ENCODE measurements around the gene LBHD2. TPM values are rescaled to one million over a fixed set of nuclear protein-coding genes. Genes with fewer than 3 reads are reported as not detected.
"Not testable (repeated sequence)": the region's sequence is repeated elsewhere in the genome, so short reads cannot be mapped to it uniquely, and the experiment has no call there.

Gene LBHD2
- total RNA-seq, 1 donor from 2014 or later, result not detected

DNA sequence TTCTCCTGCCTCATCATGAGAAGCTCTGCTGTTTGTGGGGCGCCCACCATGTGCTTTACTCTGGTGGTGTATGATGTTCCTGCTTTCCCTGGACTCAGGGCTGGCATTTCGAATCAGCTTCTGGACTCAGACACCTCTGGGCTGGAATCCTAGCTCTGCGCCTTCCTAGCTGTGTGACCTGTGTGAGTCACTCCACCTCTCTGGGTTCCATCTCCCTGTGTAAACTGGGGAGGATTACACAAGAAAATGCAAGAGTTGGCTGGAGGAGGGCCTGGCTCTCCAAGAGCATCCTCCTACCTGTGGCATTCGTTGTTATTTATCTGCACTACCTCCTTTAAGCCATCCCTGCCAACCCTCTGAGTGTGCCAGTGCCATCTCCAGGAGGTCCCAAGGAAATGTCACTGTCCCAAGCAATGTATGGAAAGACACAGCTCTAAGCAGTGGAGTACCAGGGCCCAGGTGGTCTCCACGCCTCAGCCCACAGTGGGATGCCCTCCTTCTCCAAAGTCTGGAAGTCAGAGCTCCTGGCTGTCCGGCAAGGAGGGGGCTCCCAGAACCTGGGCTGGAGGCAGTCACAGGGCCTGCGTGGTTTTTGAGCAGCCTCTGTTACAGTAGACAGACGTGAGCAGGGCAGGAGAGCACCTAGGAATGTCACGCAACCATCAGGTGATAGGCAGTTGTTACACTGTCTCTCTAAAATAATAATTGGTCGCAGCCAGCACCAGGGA, 32.0 kb downstream of the LBHD2 start:
- no peak for DNase-seq (ENCODE audit: low spot score)
- Mint-ChIP-seq H3K9me3 (no peaks in the 10 kb centered on the region), H3K27ac (no peak overlapping the region)

DNA sequence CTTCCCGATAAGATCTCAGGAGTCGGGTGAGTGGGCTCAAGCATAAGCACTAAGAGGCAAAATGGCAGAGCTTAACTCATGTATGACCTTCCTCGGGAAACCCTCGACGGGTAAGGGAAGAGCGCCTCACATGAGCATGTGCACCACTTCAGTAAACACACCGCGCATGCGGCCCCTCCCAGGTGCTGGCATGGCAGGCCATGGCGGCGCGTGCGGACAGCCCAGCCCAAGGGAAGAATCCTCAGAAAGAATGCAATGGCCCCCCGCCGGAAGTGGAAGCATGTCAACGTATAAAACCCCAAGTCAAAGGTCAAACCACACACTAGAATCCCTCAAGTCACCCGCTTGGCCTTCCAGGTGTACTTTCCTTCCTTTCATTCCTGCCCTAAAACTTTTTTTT, 32.6 kb downstream of the LBHD2 start:
- intact Hi-C loops (cut with micrococcal nuclease), result no loop called here
- H3K4me1 Mint-ChIP-seq (ENCODE audit: low read depth), result peaks cover 6% of the 10 kb centered on the region
- no peak for DNase-seq (ENCODE audit: low spot score)
- no peak overlapping the region for H3K4me3 Mint-ChIP-seq (ENCODE audit: low read depth)
- H3K27ac Mint-ChIP-seq, result no peak overlapping the region
- H3K27me3 Mint-ChIP-seq (ENCODE audit: low read depth), result peaks cover 17% of the 10 kb centered on the region
- no peaks in the 10 kb centered on the region for H3K36me3 Mint-ChIP-seq (ENCODE audit: low read depth)
- H3K9me3 Mint-ChIP-seq, result no peaks in the 10 kb centered on the region

More for the DNA sequence above, 32.0 kb downstream of the LBHD2 start:
- Mint-ChIP-seq H3K36me3 (ENCODE audit: low read depth) (no peaks in the 10 kb centered on the region), H3K4me1 (ENCODE audit: low read depth) (peaks cover 6% of the 10 kb centered on the region), H3K27me3 (ENCODE audit: low read depth) (peaks cover 11% of the 10 kb centered on the region), H3K4me3 (ENCODE audit: low read depth) (no peak overlapping the region)
- intact Hi-C loops (cut with micrococcal nuclease), result no loop called here

DNA sequence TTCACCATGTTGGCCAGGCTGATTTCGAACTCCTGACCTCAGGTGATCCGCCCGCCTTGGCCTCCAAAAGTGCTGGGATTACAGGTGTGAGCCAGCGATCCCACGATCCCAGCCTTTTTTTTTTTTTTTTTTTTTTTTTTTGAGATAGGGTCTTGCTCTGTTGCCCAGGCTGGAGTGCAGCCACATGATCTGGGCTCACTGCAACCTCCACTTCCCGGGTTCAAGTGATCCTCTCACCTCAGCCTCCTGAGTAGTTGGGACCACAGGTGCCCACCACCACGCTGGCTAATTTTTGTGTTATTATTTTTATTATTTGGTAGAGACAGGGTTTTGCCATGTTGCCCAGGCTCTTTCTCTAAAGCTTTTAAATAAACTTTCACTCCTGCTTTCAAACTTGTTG, 33.5 kb downstream of the LBHD2 start:
- H3K9me3 Mint-ChIP-seq; DNase-seq (ENCODE audit: low spot score); H3K27ac Mint-ChIP-seq; H3K4me3 Mint-ChIP-seq (ENCODE audit: low read depth); intact Hi-C loops (cut with micrococcal nuclease); H3K4me1 Mint-ChIP-seq (ENCODE audit: low read depth); H3K36me3 Mint-ChIP-seq (ENCODE audit: low read depth): not testable (repeated sequence)
- H3K27me3 Mint-ChIP-seq (ENCODE audit: low read depth), result peaks cover 24% of the 10 kb centered on the region

- Mint-ChIP-seq H3K27ac (no peak overlapping the region), H3K4me1 (ENCODE audit: low read depth) (peaks cover 6% of the 10 kb centered on the region), H3K9me3 (no peaks in the 10 kb centered on the region), H3K36me3 (ENCODE audit: low read depth) (no peaks in the 10 kb centered on the region), H3K4me3 (ENCODE audit: low read depth) (no peak overlapping the region), H3K27me3 (ENCODE audit: low read depth) (peaks cover 24% of the 10 kb centered on the region)
- intact Hi-C loops (cut with micrococcal nuclease), result no loop called here
- DNase-seq (ENCODE audit: low spot score), result no peak
Measured at GRCh38 chr14:103118018-103118662, 34.1 kb downstream of the LBHD2 start.

DNA sequence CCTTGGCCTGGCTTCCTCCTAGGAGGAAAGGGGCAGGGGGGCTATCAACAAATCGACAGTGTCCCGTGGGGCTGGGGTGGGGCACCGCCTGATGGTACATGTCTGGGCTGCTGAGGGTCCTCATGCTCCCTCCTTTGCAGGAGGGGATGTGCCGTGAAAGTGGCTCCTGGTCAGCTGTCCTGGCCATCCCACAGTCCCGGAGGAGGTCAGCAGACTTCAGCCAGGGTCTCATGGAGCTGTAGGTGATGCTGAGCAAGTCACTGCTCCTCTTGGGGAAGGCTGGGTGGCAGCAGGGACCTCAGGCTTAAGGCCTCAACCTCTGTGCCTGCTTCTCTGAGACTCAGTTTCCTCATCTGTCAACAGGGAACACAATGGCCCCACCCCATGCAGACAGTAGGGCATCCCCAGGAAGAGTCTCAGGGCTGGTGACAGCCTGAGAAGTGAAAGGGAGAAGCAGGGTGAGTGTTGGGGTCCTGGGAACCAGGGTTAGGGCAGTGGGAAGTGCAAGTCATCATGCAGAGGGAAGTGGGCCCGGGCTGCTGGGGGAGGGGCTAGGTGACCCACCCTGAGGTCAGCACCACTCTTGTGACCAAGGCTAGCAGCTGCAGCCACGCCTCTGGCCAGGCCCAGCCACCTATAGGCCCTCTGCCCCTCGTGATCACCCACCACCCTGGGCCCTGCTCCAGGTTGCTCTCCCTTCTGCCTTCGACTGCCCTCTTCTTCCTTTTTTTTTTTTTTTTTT, 34.8 kb downstream of the LBHD2 start:
- peaks cover 6% of the 10 kb centered on the region for H3K4me1 Mint-ChIP-seq (ENCODE audit: low read depth)
- intact Hi-C loops (cut with micrococcal nuclease), result no loop called here
- no peak overlapping the region for H3K4me3 Mint-ChIP-seq (ENCODE audit: low read depth)
- H3K9me3 Mint-ChIP-seq, result no peaks in the 10 kb centered on the region
- no peak overlapping the region for H3K27ac Mint-ChIP-seq
- DNase-seq (ENCODE audit: low spot score), result no peak
- H3K36me3 Mint-ChIP-seq (ENCODE audit: low read depth), result no peaks in the 10 kb centered on the region
- H3K27me3 Mint-ChIP-seq (ENCODE audit: low read depth), result peaks cover 24% of the 10 kb centered on the region

DNA sequence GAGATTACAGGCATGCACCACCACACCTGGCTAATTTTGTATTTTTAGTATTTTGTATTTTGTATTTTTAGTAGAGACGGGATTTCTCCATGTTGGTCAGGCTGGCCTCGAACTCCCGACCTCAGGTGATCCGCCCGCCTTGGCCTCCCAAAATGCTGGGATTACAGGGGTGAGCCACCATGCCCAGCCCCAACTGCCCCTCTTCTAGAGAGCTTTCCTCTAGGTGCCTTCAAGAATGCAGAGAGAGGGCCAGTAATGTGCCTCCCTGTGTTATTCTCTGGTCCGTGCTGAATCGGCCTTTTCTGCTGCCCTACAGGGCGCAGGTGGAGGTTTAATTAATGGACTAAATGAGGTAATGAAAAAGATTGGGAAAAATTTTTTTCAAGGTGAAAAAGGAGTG, 35.5 kb downstream of the LBHD2 start:
- DNase-seq (ENCODE audit: low spot score); H3K4me3 Mint-ChIP-seq (ENCODE audit: low read depth); intact Hi-C loops (cut with micrococcal nuclease); H3K4me1 Mint-ChIP-seq (ENCODE audit: low read depth); H3K9me3 Mint-ChIP-seq; H3K27ac Mint-ChIP-seq; H3K36me3 Mint-ChIP-seq (ENCODE audit: low read depth): not testable (repeated sequence)
- H3K27me3 Mint-ChIP-seq (ENCODE audit: low read depth), result peaks cover 29% of the 10 kb centered on the region

DNA sequence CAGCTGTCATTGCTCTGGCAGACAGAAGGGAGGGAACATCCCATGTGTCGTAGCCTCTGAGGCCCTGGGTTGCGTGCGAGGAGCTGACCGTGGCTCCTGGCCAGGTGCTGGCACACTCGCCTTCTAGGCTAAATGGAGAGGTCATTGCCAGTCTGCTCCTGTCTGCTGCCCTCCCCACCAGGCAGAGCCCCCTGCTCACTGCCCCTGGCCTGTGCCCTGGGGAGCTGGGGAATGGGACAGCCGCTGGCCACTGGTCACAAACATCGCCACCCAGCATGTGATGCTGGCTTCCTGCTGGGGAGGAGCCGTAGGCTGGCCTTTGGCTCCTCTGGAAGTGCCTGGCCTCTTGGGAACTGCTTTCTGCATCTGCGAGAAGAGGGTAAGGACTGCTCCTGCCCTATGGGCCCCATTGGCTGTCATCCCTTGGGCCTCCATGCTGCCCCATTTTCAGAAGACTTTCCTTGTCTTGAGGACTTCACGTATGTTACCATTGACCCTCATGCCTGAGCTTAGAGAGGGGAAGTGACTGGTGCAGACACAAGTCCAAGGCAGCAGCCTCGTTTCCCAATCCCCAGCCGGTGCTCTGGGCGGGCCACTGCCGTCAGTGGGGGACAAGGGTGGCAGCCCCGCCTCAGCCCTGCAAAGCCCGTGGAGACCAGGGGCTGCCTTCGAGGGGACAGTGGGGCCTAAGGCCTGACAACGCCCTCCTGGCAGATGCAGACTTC, 37.3 kb downstream of the LBHD2 start:
- peaks cover 31% of the 10 kb centered on the region for H3K27me3 Mint-ChIP-seq (ENCODE audit: low read depth)
- no peaks in the 10 kb centered on the region for H3K36me3 Mint-ChIP-seq (ENCODE audit: low read depth)
- H3K4me3 Mint-ChIP-seq (ENCODE audit: low read depth), result no peak overlapping the region
- H3K27ac Mint-ChIP-seq, result no peak overlapping the region
- H3K4me1 Mint-ChIP-seq (ENCODE audit: low read depth), result no peaks in the 10 kb centered on the region
- no peaks in the 10 kb centered on the region for H3K9me3 Mint-ChIP-seq
- intact Hi-C loops (cut with micrococcal nuclease), result no loop called here
- DNase-seq (ENCODE audit: low spot score), result no peak

DNA sequence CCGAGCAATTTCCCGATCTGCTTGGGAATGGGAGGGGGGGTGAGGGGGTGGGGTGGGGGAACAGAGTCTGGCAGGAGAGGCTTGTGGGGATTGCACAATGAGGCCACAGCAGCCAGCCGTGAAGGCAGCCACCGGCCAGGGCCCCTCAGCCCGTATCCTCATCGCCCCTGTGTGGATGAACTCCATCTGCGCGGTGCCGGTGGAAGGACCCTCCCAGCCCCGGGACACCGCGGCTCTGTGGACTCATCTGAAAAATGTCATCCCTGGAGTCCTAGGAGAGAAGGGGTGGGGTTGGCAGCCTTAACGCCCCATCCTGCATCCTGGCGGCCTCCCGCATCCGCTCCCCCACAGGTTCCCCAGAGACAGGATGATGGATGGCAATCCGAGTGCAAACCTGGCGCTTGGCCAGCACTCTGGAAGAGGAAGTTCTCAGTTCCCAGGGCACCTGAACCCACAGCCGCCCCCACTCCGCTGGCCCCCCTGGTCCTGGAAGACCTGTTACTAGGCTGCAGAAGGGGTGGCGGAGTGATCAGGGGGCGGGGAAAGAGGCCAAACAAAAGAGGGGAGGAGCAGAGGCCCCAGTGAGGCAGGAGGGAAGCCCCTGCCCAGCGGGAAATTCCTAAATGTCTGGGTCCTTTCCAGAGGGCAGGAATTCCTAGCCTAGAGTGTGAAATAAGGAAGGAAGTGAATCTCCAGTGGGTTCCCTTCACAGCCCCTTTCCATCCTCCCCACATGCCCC, 38.0 kb downstream of the LBHD2 start:
- no peak overlapping the region for H3K27ac Mint-ChIP-seq
- no peak for DNase-seq (ENCODE audit: low spot score)
- no peaks in the 10 kb centered on the region for H3K4me1 Mint-ChIP-seq (ENCODE audit: low read depth)
- H3K9me3 Mint-ChIP-seq, result no peaks in the 10 kb centered on the region
- intact Hi-C loops (cut with micrococcal nuclease), result no loop called here
- H3K4me3 Mint-ChIP-seq (ENCODE audit: low read depth), result no peak overlapping the region
- peaks cover 31% of the 10 kb centered on the region for H3K27me3 Mint-ChIP-seq (ENCODE audit: low read depth)
- no peaks in the 10 kb centered on the region for H3K36me3 Mint-ChIP-seq (ENCODE audit: low read depth)

GRCh38 chr14:103122585-103122946, 38.6 kb downstream of the LBHD2 start:
- no peak overlapping the region for H3K4me3 Mint-ChIP-seq (ENCODE audit: low read depth)

GRCh38 chr14:103122947-103123633, 39.1 kb downstream of the LBHD2 start, which contains the start of gene TNFAIP2:
Gene TNFAIP2, plus strand, starts transcription at chr14:103123461. Its CDS starts 2,997 bp downstream, at chr14:103126458.
- Mint-ChIP-seq H3K4me3 (ENCODE audit: low read depth) (no peak within 1 kb of the TSS), H3K9me3 (no peaks in the 10 kb centered on the region), H3K27ac (no peak within 1 kb of the TSS), H3K4me1 (ENCODE audit: low read depth) (no peaks in the 10 kb centered on the region), H3K27me3 (ENCODE audit: low read depth) (peaks cover 31% of the 10 kb centered on the region), H3K36me3 (ENCODE audit: low read depth) (no peaks in the 10 kb centered on the region)
- DNase-seq (ENCODE audit: low spot score), result no peak
- intact Hi-C loops (cut with micrococcal nuclease), result no loop called here

More at GRCh38 chr14:103122585-103122946, 38.6 kb downstream of the LBHD2 start:
- peaks cover 31% of the 10 kb centered on the region for H3K27me3 Mint-ChIP-seq (ENCODE audit: low read depth)
- no peaks in the 10 kb centered on the region for H3K4me1 Mint-ChIP-seq (ENCODE audit: low read depth)
- H3K36me3 Mint-ChIP-seq (ENCODE audit: low read depth), result no peaks in the 10 kb centered on the region
- no peaks in the 10 kb centered on the region for H3K9me3 Mint-ChIP-seq
- no peak overlapping the region for H3K27ac Mint-ChIP-seq
- no peak for DNase-seq (ENCODE audit: low spot score)
- intact Hi-C loops (cut with micrococcal nuclease), result no loop called here

DNA sequence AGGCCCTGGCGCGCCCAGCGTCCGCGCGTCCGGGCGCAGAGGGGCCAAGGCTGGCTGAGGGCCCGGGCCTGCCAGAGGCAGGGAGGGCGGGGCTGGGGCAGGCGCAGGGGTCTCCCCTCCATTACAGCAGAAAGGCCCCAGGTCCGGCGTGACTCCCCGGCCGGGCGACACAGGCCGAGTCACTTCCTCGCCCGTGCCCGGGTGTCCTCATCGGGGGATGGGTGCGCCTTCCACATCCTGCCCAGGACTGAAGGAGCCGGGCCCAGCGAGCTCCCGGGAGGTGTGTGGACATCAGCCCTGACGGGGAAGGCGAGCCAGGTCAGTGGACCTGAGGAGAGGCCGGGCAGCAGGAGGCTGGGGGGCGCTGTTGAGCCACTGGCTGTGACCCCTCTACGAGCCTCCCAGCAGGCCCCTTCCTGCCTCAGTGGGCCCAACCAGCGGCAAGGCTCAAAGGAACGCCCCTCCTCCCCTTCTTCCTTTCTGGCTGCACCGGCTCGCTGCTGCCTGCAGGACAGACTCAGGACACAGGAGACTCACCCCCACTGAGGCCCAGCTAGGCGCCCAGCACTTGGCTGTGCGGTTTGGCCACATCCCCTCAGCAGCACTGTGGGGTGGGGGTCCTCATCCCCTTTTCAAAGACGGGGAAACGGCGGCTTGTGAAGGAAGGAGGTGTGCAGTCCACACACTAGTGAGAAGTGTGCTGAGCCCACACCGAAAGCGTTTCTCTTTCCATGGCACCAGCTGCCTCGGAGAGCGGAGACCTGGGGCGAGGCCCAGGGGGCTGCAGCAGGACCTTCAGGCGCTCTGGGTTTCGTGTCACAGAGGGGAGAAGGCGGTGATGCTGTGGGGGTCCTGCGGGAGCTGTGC, 39.9 kb downstream of the LBHD2 start:
- Mint-ChIP-seq H3K27me3 (ENCODE audit: low read depth) (peaks cover 31% of the 10 kb centered on the region), H3K27ac (no peak overlapping the region), H3K9me3 (no peaks in the 10 kb centered on the region), H3K4me1 (ENCODE audit: low read depth) (no peaks in the 10 kb centered on the region), H3K4me3 (ENCODE audit: low read depth) (no peak overlapping the region), H3K36me3 (ENCODE audit: low read depth) (no peaks in the 10 kb centered on the region)
- intact Hi-C loops (cut with micrococcal nuclease), result no loop called here
- DNase-seq (ENCODE audit: low spot score), result no peak

Measured in activated T-helper 2 cell treated with anti-CD3 and anti-CD28 coated beads, Interferon-gamma antibody, Interleukin-2, Interleukin-4, amounts not matched to agents 10 μg/mL and 5 μg/mL and 100 μg/mL, durations not matched to agents 14 hours and 24 hours and 36 hours (primary cell).